Common myeloid progenitor, CD34-positive (primary cell): ENCODE measurements around the gene KAZN.

Experiments used
- CTCF ChIA-PET: fragments of 350-600 bp; sonication (Branson Sonifier 250); formaldehyde crosslinking; loops from one replicate; lab custom pipeline; 2021; ENCODE audit warnings: antibody characterized with exemption; lab: Charles Lee
- POLR2A ChIA-PET: fragments of 350-600 bp; sonication (Branson Sonifier 250); formaldehyde crosslinking; loops from one replicate; lab custom pipeline; 2021; ENCODE audit warnings: antibody characterized with exemption; lab: Charles Lee
- DNase-seq, 3 donors: peaks; one replicate each; pipeline versions ENCODE4 v3.0.0 to v3.0.0-alpha.2; 2013
- H3K27ac ChIP-seq, 2 experiments: 1 replicate in 1 of 2; 2 replicates in 1 of 2; pipeline ENCODE4 v1.7.0; 2013; ENCODE audit warnings: inconsistent platforms in 2 of 2, low read length in 2 of 2, mild to moderate bottlenecking in 2 of 2, low read depth in 1 of 2, moderate library complexity in 1 of 2; ENCODE audit not compliant: severe bottlenecking in 2 of 2, insufficient read depth in 1 of 2, poor library complexity in 1 of 2
- H3K27me3 ChIP-seq, 5 experiments: replicated peaks in 2 of 5; 1 replicate in 3 of 5; 2 replicates in 2 of 5; pipeline versions ENCODE4 v1.6.1 to v1.7.0; 2013; ENCODE audit warnings: low read length in 4 of 5, mild to moderate bottlenecking in 2 of 5, moderate library complexity in 2 of 5, inconsistent platforms in 1 of 5; ENCODE audit not compliant: insufficient read depth in 5 of 5, control insufficient read depth in 4 of 5
- H3K36me3 ChIP-seq, 4 experiments: 1 replicate in 2 of 4; 2 replicates in 2 of 4; pipeline versions ENCODE4 v1.6.1 to v1.7.0; 2013; ENCODE audit warnings: low read length in 3 of 4, control low read depth in 1 of 4, mild to moderate bottlenecking in 1 of 4; ENCODE audit not compliant: control insufficient read depth in 4 of 4, insufficient read depth in 4 of 4
- H3K4me1 ChIP-seq, 4 experiments: 1 replicate in 3 of 4; 2 replicates in 1 of 4; pipeline versions ENCODE4 v1.6.1 to v1.7.1; 2013; ENCODE audit warnings: low read length in 3 of 4, mild to moderate bottlenecking in 3 of 4, control low read depth in 1 of 4, inconsistent platforms in 1 of 4, moderate library complexity in 1 of 4; ENCODE audit not compliant: control insufficient read depth in 4 of 4, insufficient read depth in 4 of 4; ENCODE audit errors: control extremely low read depth in 1 of 4
- H3K4me3 ChIP-seq, 7 experiments: 1 replicate in 4 of 7; 2 replicates in 3 of 7; pipeline versions ENCODE4 v1.5.1 to v1.7.0; 2013; ENCODE audit warnings: mild to moderate bottlenecking in 7 of 7, low read length in 6 of 7, moderate library complexity in 6 of 7, inconsistent platforms in 2 of 7, low read depth in 2 of 7, control low read depth in 1 of 7; ENCODE audit not compliant: insufficient read depth in 4 of 7, control insufficient read depth in 1 of 7; ENCODE audit errors: extremely low read depth in 1 of 7
- H3K9me3 ChIP-seq, 5 experiments: 1 replicate in 4 of 5; 2 replicates in 1 of 5; pipeline versions ENCODE4 v1.6.1 to v1.7.1; 2013; ENCODE audit warnings: low read length in 4 of 5, mild to moderate bottlenecking in 2 of 5, inconsistent platforms in 1 of 5, low read depth in 1 of 5, moderate library complexity in 1 of 5; ENCODE audit not compliant: control insufficient read depth in 4 of 5, insufficient read depth in 2 of 5; ENCODE audit errors: control extremely low read depth in 1 of 5
- WGBS: methylation state at CpG from one replicate; pipeline ENCODE4 v1.1.5; 2013; ENCODE audit not compliant: insufficient coverage; 5-methylcytosine and 5-hydroxymethylcytosine counted together

The KAZN gene

DNA sequence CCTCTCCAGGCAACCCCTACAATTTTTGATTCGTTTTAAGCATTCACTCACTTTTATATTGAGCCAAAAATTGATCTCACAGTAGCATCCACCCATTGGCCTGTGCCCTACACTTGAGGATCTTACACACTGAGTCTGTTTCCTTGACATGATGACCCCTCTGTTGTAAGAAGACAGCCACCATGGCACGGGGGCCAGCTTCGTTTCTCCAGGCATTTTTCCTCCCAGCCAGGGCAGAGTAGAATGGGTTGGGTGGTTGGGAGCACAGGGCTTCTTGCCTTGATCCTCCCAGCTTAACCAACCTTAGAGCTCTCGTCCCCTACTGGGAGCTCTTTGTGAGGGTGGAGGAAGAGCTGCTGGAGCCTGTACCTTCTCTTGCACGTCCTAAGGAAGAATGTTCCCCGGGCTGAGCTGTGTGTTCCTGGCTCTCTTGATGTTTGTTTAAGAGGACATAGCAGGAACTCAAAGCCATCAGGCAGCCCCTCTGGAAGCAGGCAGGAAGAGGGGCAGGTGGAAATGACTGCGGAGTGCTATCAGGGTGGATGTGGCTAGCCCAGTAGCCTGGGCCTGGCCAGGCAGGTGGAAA is 341.9 kb downstream of the KAZN start:
- 78% methylated on average over 5 of the region's 7 CpGs for WGBS
- H3K27me3 ChIP-seq: peaks cover 0 to 7% (median 0%) of the 10 kb centered on the region in 5 experiments
- no peaks in the 10 kb centered on the region for H3K36me3 ChIP-seq
- H3K4me3 ChIP-seq: no peak overlapping the region
- no peak for DNase-seq
- H3K27ac ChIP-seq: no peak overlapping the region
- H3K4me1 ChIP-seq: peaks cover 0 to 11% (median 5%) of the 10 kb centered on the region in 4 experiments
- CTCF ChIA-PET: interaction anchor here (0.9 kb wide), 1 partner anchor 49 kb away, joined by 3 read pairs; no protein-coding TSS in a partner anchor
- POLR2A ChIA-PET: no interaction called here
- no peaks in the 10 kb centered on the region for H3K9me3 ChIP-seq

DNA sequence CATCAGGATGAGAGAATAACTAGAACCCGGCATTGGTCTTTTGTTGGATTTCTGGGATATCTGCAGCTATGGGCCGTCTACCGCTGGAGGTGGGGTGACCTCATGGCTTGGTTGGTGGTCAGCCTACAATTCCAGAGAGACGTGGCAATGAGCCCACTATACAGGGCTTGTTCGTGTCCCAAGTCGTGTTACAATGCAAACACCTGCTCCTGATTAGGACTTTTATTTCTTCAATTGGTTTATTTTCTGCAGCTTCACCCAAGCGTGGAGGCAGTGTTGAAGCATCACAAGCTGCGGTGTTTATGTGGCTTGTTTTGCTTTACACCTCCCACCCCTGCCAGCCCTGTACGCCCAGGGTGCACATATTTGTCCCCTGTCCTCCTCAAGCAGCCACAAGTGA is 343.4 kb downstream of the KAZN start:
- Histone ChIP-seq H3K9me3 (no peaks in the 10 kb centered on the region), H3K36me3 (no peaks in the 10 kb centered on the region), H3K27me3 (peaks cover 0 to 7% (median 0%) of the 10 kb centered on the region in 5 experiments), H3K27ac (no peak overlapping the region), H3K4me3 (no peak overlapping the region), H3K4me1 (peaks cover 0 to 11% (median 5%) of the 10 kb centered on the region in 4 experiments)
- DNase-seq: no peak
- CTCF ChIA-PET: no interaction called here
- WGBS: 84% methylated on average over 8 of the region's 9 CpGs
- POLR2A ChIA-PET: no interaction called here

DNA sequence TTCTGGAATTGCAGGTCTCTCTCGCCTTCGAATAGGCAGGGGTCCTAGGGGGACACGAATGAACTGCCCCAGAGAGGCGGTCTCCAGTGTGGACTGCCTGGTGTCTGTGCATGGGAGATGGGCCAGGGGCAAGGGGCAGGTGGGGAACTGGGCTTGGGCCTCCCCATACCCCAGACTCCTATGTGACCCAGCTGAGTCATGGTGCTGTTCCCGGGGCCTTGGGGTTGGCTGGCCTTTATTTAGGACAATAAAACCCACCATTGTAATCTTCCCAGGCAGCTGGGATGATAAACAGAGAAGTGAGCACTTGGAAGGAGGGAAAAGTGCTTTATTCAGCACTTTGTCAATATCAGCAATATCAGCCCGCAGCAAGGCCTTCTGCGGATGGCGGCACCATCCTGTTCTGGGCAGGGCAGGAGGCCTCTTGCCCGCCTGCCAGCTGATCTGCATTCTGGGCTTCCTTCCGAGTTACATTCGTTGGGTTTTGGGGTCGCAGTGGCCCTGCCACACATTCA is 346.0 kb downstream of the KAZN start:
- no peaks in the 10 kb centered on the region for H3K9me3 ChIP-seq
- H3K4me1 ChIP-seq: peaks cover 0 to 11% (median 5%) of the 10 kb centered on the region in 4 experiments
- H3K27me3 ChIP-seq: peaks cover 0 to 2% (median 0%) of the 10 kb centered on the region in 5 experiments
- no peak overlapping the region for H3K4me3 ChIP-seq
- ChIA-PET POLR2A (no interaction called here), CTCF (no interaction called here)
- peak in 2 of 3 donors; percentile 51 to 67 for DNase-seq
- H3K36me3 ChIP-seq: no peaks in the 10 kb centered on the region
- H3K27ac ChIP-seq: no peak overlapping the region
- WGBS: 60% methylated on average over 8 of the region's 12 CpGs

DNA sequence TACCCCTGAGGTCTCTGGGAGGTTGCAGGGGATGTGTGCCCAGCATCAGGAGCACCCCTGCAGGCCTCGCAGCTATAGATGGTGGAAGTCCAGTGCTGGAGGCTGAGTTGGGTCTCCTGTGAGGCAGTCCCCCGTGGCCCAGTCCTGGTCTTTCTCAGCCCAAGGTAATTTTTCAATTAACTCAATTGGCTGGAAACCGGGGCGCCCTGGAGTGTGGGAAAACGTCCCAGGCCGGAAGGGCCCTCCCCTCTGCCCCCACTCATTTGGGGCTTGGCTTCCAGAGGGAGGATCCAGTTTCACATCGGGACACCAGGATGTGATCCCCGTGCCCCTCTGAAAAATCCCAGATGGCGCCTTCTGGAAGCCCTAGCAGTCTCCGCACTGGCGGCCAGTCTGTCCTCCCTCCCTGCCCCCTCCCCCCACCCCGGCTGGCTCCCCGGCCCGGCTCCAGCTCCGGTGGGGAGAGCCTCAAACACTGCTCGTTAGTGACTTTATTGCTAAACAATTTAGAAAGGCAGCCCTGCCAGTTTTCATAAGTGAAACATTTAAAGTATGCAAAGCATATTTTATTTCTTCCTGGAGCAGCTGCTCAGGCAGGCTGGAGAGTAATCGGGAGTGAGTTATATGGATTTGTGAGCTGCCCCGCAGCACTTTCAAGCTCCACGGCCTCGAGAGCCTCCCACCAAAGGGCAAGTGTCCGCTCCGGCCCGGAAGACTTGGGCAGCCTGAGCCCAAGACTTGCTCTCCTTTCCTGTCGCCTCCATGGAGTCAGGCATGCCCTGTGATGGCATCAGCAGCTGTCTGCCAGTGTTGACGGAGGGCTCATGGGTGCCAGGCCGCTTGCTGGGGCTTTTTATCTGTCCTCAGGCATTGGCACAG is 346.9 kb downstream of the KAZN start:
- no peak overlapping the region for H3K4me3 ChIP-seq

DNA sequence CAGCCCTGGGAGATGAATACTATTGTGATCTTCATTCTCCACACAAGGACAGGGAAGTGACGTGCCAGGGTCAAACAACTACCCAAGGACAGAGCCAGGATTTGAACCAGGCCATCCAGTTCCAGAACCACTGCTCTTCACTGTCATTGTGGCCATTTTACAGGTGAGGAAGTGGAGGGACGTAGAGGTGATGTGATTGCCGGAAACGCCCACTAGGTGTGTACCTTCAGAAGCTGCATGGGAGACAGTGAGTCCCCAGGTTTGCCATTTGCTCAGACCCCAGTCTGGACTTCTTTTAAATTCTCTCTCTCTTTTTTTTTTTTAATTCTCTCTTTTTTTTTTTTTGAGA is 347.5 kb downstream of the KAZN start:
- Histone ChIP-seq H3K36me3 (no peaks in the 10 kb centered on the region), H3K4me1 (peaks cover 0 to 11% (median 5%) of the 10 kb centered on the region in 4 experiments), H3K27ac (no peak overlapping the region), H3K27me3 (peaks cover 0 to 2% (median 0%) of the 10 kb centered on the region in 5 experiments), H3K9me3 (no peaks in the 10 kb centered on the region), H3K4me3 (no peak overlapping the region)
- ChIA-PET CTCF (no interaction called here), POLR2A (no interaction called here)
- DNase-seq: no peak
- WGBS: 100% methylated on average over 1 of the region's 4 CpGs

More for the DNA sequence above, 346.9 kb downstream of the KAZN start:
- Histone ChIP-seq H3K27me3 (peaks cover 0 to 2% (median 0%) of the 10 kb centered on the region in 5 experiments), H3K36me3 (no peaks in the 10 kb centered on the region), H3K9me3 (no peaks in the 10 kb centered on the region), H3K4me1 (peaks cover 0 to 11% (median 5%) of the 10 kb centered on the region in 4 experiments), H3K27ac (no peak overlapping the region)
- no peak for DNase-seq
- 95% methylated on average over 16 of the region's 26 CpGs for WGBS
- ChIA-PET POLR2A (no interaction called here), CTCF (no interaction called here)

DNA sequence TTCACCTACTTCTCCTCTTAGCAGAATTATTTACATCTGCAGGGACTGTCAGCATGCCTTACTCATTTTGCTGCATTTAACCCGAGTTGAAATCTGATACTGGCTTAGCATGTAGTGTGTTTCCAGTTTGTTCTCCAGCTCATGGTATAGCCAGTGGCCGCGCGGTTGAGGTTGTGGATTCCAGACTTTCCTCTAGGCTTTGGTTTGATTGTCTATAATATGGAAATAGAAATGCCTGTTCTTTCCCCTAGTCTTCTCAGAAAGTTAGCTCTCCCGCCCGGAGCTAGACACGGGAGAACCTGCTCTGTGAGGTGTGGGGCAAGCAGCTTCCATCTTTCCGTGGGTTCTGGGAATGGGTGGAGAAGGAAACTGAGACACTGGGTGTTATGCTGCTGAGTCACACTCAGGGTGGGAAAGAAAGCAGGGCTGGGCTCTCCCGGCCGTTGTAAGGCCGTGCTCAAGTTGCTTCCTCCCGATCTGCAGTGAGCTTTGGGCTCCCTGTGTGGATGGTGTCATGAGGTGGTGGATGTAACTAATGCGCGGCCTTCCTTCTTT is 348.3 kb downstream of the KAZN start:
- Histone ChIP-seq H3K9me3 (no peaks in the 10 kb centered on the region), H3K36me3 (no peaks in the 10 kb centered on the region), H3K27ac (no peak overlapping the region), H3K4me1 (peaks cover 0 to 11% (median 5%) of the 10 kb centered on the region in 4 experiments), H3K27me3 (peaks cover 0 to 4% (median 0%) of the 10 kb centered on the region in 5 experiments), H3K4me3 (no peak overlapping the region)
- no peak for DNase-seq
- ChIA-PET CTCF (interaction anchor here (0.9 kb wide), 1 partner anchor 44 kb away, joined by 3 read pairs; no protein-coding TSS in a partner anchor), POLR2A (no interaction called here)
- WGBS: 65% methylated on average over 5 of the region's 14 CpGs
